Muscle layer of duodenum (tissue), 2 donors: ENCODE measurements around the gene CBFA2T2.
"Not testable (repeated sequence)": the region's sequence is repeated elsewhere in the genome, so short reads cannot be mapped to it uniquely, and the experiment has no call there.

Experiments
- H3K27ac ChIP-seq: one replicate; pipeline ENCODE4 v1.7.0; 2013; ENCODE audit warnings: mild to moderate bottlenecking, low read length
- H3K27me3 ChIP-seq: one replicate; pipeline ENCODE4 v1.7.0; 2013; ENCODE audit warnings: low read depth, mild to moderate bottlenecking, control low read depth, low read length
- H3K36me3 ChIP-seq, 2 donors: one replicate each; pipeline ENCODE4 v1.7.0; 2013; ENCODE audit warnings: low read length in 2 of 2, control low read depth in 1 of 2, mild to moderate bottlenecking in 1 of 2; ENCODE audit not compliant: insufficient read depth in 2 of 2, control insufficient read depth in 1 of 2
- H3K4me1 ChIP-seq, 2 donors: one replicate each; pipeline ENCODE4 v1.7.0; 2013; ENCODE audit warnings: low read length in 2 of 2, mild to moderate bottlenecking in 2 of 2, control low read depth in 1 of 2, moderate library complexity in 1 of 2; ENCODE audit not compliant: insufficient read depth in 2 of 2, control insufficient read depth in 1 of 2
- H3K4me3 ChIP-seq, 2 donors: one replicate each; pipeline ENCODE4 v1.7.0; 2013; ENCODE audit warnings: low read length in 2 of 2, low read depth in 1 of 2, mild to moderate bottlenecking in 1 of 2
- H3K9me3 ChIP-seq, 2 donors: one replicate each; pipeline ENCODE4 v1.7.0; 2013; ENCODE audit warnings: low read length in 2 of 2, control low read depth in 1 of 2, mild to moderate bottlenecking in 1 of 2; ENCODE audit not compliant: control insufficient read depth in 1 of 2
- donor health status: healthy.

The CBFA2T2 gene

GRCh38 chr20:33585413-33585812 lies 95.5 kb downstream of the CBFA2T2 start:
- no peak overlapping the region for H3K4me3 ChIP-seq
- H3K9me3 ChIP-seq: no peaks in the 10 kb centered on the region
- no peak overlapping the region for H3K27ac ChIP-seq
- no peaks in the 10 kb centered on the region for H3K36me3 ChIP-seq
- H3K4me1 ChIP-seq: peaks cover 0 to 8% of the 10 kb centered on the region in 2 donors
- H3K27me3 ChIP-seq: no peaks in the 10 kb centered on the region

DNA sequence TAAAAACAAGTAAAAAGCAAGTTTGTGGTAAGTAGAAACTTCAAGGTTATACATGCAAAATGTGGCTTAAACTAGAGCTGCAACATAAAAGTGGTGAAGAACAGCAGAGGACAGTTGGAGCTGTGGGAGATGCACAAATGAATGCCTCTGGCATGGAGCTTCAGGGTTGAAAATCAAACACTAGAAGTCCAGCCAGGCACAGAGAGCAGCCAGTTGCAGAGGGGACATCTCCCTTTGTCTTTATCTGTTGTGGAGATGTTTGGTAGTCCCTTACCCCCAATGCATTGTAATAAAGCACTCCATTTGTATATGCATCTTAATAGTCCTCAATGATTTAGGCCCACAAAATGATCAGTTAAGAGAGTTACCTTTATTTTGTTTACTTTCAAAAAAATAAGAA lies 99.2 kb downstream of the CBFA2T2 start:
- no peak overlapping the region for H3K4me3 ChIP-seq
- H3K9me3 ChIP-seq: no peaks in the 10 kb centered on the region
- H3K27me3 ChIP-seq: no peaks in the 10 kb centered on the region
- no peaks in the 10 kb centered on the region for H3K36me3 ChIP-seq
- H3K4me1 ChIP-seq: peaks cover 0 to 7% of the 10 kb centered on the region in 2 donors
- H3K27ac ChIP-seq: no peak overlapping the region

DNA sequence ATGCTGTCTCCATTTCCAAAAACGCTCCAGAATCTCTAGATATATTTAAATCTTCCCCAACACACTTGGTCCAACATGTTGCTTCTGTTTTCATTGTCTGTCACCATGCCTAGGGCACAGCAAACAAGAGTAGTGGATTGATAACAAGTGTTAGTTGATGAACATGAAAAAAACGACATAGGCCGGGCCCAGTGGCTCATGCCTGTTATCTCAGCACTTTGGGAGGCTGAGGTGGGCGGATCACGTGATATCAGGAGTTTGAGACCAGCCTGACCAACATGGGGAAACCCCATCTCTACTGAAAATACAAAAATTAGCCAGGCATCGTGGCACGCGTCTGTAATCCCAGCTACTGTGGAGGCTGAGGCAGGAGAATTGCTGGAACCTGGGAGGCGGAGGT lies 102.0 kb downstream of the CBFA2T2 start:
- not testable (repeated sequence) for H3K27ac ChIP-seq, H3K27me3 ChIP-seq, H3K36me3 ChIP-seq, H3K9me3 ChIP-seq, H3K4me1 ChIP-seq, H3K4me3 ChIP-seq

GRCh38 chr20:33594743-33595142 lies 104.8 kb downstream of the CBFA2T2 start:
- Histone ChIP-seq H3K27me3 (no peaks in the 10 kb centered on the region), H3K4me1 (no peaks in the 10 kb centered on the region), H3K36me3 (no peaks in the 10 kb centered on the region), H3K4me3 (no peak overlapping the region), H3K27ac (no peak overlapping the region), H3K9me3 (no peaks in the 10 kb centered on the region)

DNA sequence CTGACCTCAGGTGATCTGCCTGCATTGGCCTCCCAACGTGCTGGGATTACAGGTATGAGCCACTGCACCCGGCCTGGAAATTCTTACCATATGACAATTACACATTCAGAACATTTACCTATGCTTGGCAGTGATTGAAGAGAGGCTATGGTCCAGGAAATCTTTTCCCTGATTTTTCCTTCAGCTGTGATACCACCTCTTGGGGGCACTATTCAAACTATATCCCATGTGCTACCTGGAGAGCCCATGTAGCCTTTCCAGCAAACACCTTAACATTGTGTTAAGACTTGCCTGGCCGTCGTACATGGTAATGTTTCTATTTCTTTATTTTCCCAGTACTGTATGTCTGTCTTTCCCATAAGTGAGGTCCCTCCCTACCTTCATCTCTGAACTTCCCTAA lies 110.5 kb downstream of the CBFA2T2 start:
- no peak overlapping the region for H3K27ac ChIP-seq
- H3K4me1 ChIP-seq: peaks cover 4 to 10% of the 10 kb centered on the region in 2 donors
- peaks cover 4 to 5% of the 10 kb centered on the region in 2 donors for H3K36me3 ChIP-seq
- H3K4me3 ChIP-seq: no peak overlapping the region
- H3K9me3 ChIP-seq: no peaks in the 10 kb centered on the region
- H3K27me3 ChIP-seq: no peaks in the 10 kb centered on the region

DNA sequence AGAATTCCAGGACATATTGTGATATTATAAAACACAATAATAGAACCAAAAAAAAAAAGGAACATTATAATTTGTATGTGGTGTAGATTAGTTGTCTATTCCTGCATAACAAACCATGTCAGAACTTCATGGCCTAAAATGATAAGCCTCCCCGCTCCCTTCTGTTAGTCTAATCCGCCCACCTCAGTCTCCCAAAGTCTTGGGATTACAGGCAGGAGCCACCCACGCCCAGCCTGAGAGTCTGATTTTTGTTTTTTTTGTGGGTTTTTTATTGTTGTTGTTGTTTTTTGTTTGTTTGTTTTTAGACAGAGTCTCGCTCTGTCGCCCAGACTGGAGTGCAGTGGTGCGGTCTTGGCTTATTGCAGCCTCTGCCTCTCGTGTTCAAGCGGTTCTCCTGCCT lies 111.1 kb downstream of the CBFA2T2 start:
- Histone ChIP-seq H3K4me1 (peaks cover 4 to 10% of the 10 kb centered on the region in 2 donors), H3K36me3 (peaks cover 4 to 5% of the 10 kb centered on the region in 2 donors), H3K27me3 (no peaks in the 10 kb centered on the region), H3K4me3 (no peak overlapping the region), H3K27ac (no peak overlapping the region), H3K9me3 (no peaks in the 10 kb centered on the region)

GRCh38 chr20:33601861-33602260 lies 112.0 kb downstream of the CBFA2T2 start:
- Histone ChIP-seq H3K9me3 (no peaks in the 10 kb centered on the region), H3K4me1 (peaks cover 4 to 10% of the 10 kb centered on the region in 2 donors), H3K4me3 (no peak overlapping the region), H3K27ac (no peak overlapping the region), H3K36me3 (peaks cover 4 to 5% of the 10 kb centered on the region in 2 donors), H3K27me3 (no peaks in the 10 kb centered on the region)

- no peak overlapping the region for H3K4me3 ChIP-seq
- H3K4me1 ChIP-seq: peaks cover 4 to 17% of the 10 kb centered on the region in 2 donors
- H3K9me3 ChIP-seq: no peaks in the 10 kb centered on the region
- peaks cover 11 to 12% of the 10 kb centered on the region in 2 donors for H3K36me3 ChIP-seq
- H3K27me3 ChIP-seq: no peaks in the 10 kb centered on the region
- no peak overlapping the region for H3K27ac ChIP-seq
These were observed 113.1 kb downstream of the CBFA2T2 start for GRCh38 chr20:33602826-33603590.

DNA sequence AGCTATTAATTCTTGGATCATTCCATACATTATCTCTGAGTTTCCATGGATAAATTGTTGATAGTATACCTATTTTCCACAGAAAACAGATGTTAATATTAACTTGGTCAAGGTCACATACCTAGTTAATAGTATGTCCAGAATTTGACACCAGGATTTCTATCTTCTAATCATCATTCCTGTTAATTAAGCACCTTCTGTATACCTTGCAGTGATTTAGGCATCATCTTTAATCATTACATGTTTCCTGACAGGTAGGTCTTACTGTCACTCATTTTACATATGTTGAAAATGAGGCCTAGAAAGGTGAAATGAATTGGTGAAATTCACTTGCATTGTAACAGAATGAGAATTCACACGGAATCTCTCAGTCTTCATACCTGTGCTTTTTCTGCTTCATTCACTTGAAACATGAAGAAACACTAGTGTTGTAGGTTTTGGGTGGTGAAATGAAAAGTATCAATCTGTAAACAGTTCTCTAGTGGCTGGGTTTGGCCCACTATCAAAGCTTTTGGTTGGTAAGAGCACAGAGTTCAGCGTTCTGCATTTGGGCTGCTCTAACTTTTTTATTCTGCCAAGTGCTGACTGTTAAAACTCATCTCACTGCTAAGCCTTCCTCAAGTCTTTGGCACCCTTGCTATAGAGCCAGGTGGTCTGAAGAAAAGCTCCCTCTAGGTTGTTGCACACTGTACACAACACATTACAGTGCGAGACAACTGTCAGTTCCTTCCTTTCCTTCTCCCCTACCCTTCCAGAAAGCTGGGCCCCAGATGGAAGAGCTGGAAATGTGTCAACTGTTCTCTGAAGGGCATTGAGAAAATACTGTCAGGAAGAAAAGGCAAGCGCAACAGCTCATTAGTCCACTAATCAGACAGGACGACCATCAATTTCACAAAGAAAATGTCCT lies 114.4 kb downstream of the CBFA2T2 start:
- H3K27ac ChIP-seq: no peak overlapping the region
- no peaks in the 10 kb centered on the region for H3K9me3 ChIP-seq
- H3K27me3 ChIP-seq: no peaks in the 10 kb centered on the region
- H3K4me1 ChIP-seq: peaks cover 4 to 17% of the 10 kb centered on the region in 2 donors
- peaks cover 17 to 18% of the 10 kb centered on the region in 2 donors for H3K36me3 ChIP-seq
- H3K4me3 ChIP-seq: no peak overlapping the region

- H3K4me3 ChIP-seq: no peak overlapping the region
- H3K4me1 ChIP-seq: peaks cover 4 to 17% of the 10 kb centered on the region in 2 donors
- peaks cover 17 to 18% of the 10 kb centered on the region in 2 donors for H3K36me3 ChIP-seq
- no peaks in the 10 kb centered on the region for H3K9me3 ChIP-seq
- H3K27me3 ChIP-seq: no peaks in the 10 kb centered on the region
- H3K27ac ChIP-seq: no peak overlapping the region
These were observed 115.1 kb downstream of the CBFA2T2 start for GRCh38 chr20:33604991-33605370.

GRCh38 chr20:33606118-33606771 lies 116.3 kb downstream of the CBFA2T2 start:
- H3K36me3 ChIP-seq: peaks cover 20 to 22% of the 10 kb centered on the region in 2 donors
- no peak overlapping the region for H3K27ac ChIP-seq
- H3K27me3 ChIP-seq: no peaks in the 10 kb centered on the region
- no peak overlapping the region for H3K4me3 ChIP-seq
- H3K4me1 ChIP-seq: peaks cover 4 to 17% of the 10 kb centered on the region in 2 donors
- H3K9me3 ChIP-seq: no peaks in the 10 kb centered on the region
